Measurements from ENCODE around the gene NHERF2. TPM values are rescaled to one million over a fixed set of nuclear protein-coding genes. Genes with fewer than 3 reads are reported as not detected.
A peak's percentile ranks its signal among the peaks of the same experiment; 100 is the strongest.

NHERF2 gene
- total and polyA plus RNA-seq, 2 of the 4 experiments (the other 2 are of a cell fraction) = 18.6 to 77.8 TPM

DNA sequence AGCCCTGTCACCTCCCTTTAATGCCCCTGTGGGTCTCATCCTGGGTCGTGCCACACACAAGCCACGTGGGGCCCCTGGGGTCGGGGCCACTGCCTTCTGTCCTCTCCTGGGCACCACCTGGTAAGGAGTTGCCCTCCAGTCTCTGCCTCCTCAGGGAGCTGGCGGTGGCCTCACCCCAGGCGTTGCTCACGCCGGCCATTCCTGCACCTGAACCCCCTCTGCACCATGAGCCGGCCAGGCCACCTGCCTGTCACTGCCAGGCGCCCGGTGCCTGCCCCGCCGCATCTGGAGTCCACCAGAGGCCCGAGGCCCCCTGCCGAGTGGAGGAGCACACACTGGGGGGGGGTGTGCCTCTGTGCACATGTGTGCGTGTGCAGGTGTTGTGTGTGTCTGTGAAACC is 10.4 kb downstream of the NHERF2 start:
- Histone ChIP-seq H4K91ac (ENCODE audit: insufficient read depth, low read depth, low read length) (peak overlapping the region; percentile 97), H2BK20ac (ENCODE audit: low read depth, low read length) (peak overlapping the region; percentile 64), H3K9me3 (ENCODE audit: control insufficient read depth, insufficient read depth, low read length) (no peaks in the 10 kb centered on the region), H3K9me1 (ENCODE audit: insufficient read depth, low read length) (peaks cover 19% of the 10 kb centered on the region), H3K27me3 (ENCODE audit: control insufficient read depth, insufficient read depth, low read length) (no peaks in the 10 kb centered on the region), H2AK9ac (replicated peaks; ENCODE audit: low read depth, low read length, poor library complexity) (peak overlapping the region; percentile 98), H3K27ac (ENCODE audit: insufficient read depth, low read length) (peak overlapping the region; percentile 100), H3K4me1 (ENCODE audit: control insufficient read depth, insufficient read depth, low read length) (peaks cover 75% of the 10 kb centered on the region), H3K79me1 (ENCODE audit: low read depth in 1 of 2, low read length in 2 of 2) (peaks cover 19 to 64% of the 10 kb centered on the region in 2 experiments; a peak in 3 of 4 replicates), H3K18ac (ENCODE audit: low read depth, low read length) (no peak overlapping the region; the same call in 1 of the 2 replicates), H3K4me3 (ENCODE audit: insufficient read depth, low read depth, low read length) (no peak overlapping the region), H2AK5ac (ENCODE audit: low read depth, low read length) (peak overlapping the region; percentile 86), H4K5ac (ENCODE audit: low read depth, low read length) (no peak overlapping the region; the same call in 1 of the 2 replicates), H3K9ac (ENCODE audit: low read depth, low read length) (no peak overlapping the region), H3K23ac (ENCODE audit: low read depth, low read length) (no peak overlapping the region), H2BK15ac (ENCODE audit: low read depth, low read length) (peak overlapping the region; percentile 84; the same call in 1 of the 3 replicates), H3K56ac (ENCODE audit: extremely low read depth, insufficient read depth, low read length) (no peak overlapping the region), H2BK120ac (ENCODE audit: low read depth, low read length) (peak overlapping the region; percentile 94), H3K36me3 (ENCODE audit: control insufficient read depth, insufficient read depth, low read length) (peaks cover 32% of the 10 kb centered on the region), H2BK5ac (ENCODE audit: low read depth, low read length, poor library complexity, severe bottlenecking) (peak overlapping the region; percentile 98), H4K8ac (ENCODE audit: low read depth in 2 of 2, low read length in 2 of 2) (peak overlapping the region in 1 of 2 experiments; percentile 33; a peak in 1 of 4 replicates), H3K4me2 (ENCODE audit: low read depth, low read length) (no peak overlapping the region), H3K4ac (ENCODE audit: low read depth, low read length) (peak overlapping the region; percentile 92), H2AFZ (replicated peaks; ENCODE audit: low read length, poor library complexity) (no peak overlapping the region), H4K20me1 (ENCODE audit: insufficient read depth, low read length) (no peaks in the 10 kb centered on the region), H3K14ac (replicated peaks; ENCODE audit: low read depth, low read length) (no peak overlapping the region)
- DNase-seq (no peak), ATAC-seq (ENCODE audit: low read depth) (no peak)
- dilution Hi-C loops (cut with HindIII; ENCODE audit: low sequenced_read_pairs, unreplicated experiment) = no loop called here
- POLR2A ChIA-PET (ENCODE audit: unreplicated experiment) = no interaction called here
- no peak for TF ChIP-seq RAD21 (IDR thresholded peaks at IDR 0.05; ENCODE audit: low read length)
- TF ChIP-seq MAZ (IDR thresholded peaks at IDR 0.05; ENCODE audit: borderline replicate concordance, low read depth, low read length) = no peak
- TF ChIP-seq MXI1 (IDR thresholded peaks at IDR 0.05; ENCODE audit: borderline replicate concordance, low read depth, low read length) = no peak
- no peak for TF ChIP-seq CHD1 (IDR thresholded peaks at IDR 0.05; ENCODE audit: low read depth, low read length)
- TF ChIP-seq, protein P1, sequence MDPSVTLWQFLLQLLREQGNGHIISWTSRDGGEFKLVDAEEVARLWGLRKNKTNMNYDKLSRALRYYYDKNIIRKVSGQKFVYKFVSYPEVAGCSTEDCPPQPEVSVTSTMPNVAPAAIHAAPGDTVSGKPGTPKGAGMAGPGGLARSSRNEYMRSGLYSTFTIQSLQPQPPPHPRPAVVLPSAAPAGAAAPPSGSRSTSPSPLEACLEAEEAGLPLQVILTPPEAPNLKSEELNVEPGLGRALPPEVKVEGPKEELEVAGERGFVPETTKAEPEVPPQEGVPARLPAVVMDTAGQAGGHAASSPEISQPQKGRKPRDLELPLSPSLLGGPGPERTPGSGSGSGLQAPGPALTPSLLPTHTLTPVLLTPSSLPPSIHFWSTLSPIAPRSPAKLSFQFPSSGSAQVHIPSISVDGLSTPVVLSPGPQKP (IDR thresholded peaks at IDR 0.05; ENCODE audit: borderline replicate concordance, low read depth, low read length) = no peak
- no peak for TF ChIP-seq NFE2L2 (IDR thresholded peaks at IDR 0.05; ENCODE audit: low read depth, low read length)
- no peak for TF ChIP-seq POLR2A (IDR thresholded peaks at IDR 0.05; ENCODE audit: low read depth, low read length)
- TF ChIP-seq RFX5 (IDR thresholded peaks at IDR 0.05; ENCODE audit: low read depth, low read length) = no peak
- TF ChIP-seq RCOR1 (IDR thresholded peaks at IDR 0.05; ENCODE audit: insufficient replicate concordance, low read length) = no peak
- no peak for TF ChIP-seq CEBPB (IDR thresholded peaks at IDR 0.05; ENCODE audit: low read depth, low read length)
- TF ChIP-seq BHLHE40 (IDR thresholded peaks at IDR 0.05; ENCODE audit: low read depth, low read length) = no peak
- no peak for TF ChIP-seq MAFK (IDR thresholded peaks at IDR 0.05; ENCODE audit: low read depth, low read length)
- TF ChIP-seq, protein P2, sequence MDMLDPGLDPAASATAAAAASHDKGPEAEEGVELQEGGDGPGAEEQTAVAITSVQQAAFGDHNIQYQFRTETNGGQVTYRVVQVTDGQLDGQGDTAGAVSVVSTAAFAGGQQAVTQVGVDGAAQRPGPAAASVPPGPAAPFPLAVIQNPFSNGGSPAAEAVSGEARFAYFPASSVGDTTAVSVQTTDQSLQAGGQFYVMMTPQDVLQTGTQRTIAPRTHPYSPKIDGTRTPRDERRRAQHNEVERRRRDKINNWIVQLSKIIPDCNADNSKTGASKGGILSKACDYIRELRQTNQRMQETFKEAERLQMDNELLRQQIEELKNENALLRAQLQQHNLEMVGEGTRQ (IDR thresholded peaks at IDR 0.05; ENCODE audit: low read depth, low read length) = no peak
- TF ChIP-seq, protein P3, sequence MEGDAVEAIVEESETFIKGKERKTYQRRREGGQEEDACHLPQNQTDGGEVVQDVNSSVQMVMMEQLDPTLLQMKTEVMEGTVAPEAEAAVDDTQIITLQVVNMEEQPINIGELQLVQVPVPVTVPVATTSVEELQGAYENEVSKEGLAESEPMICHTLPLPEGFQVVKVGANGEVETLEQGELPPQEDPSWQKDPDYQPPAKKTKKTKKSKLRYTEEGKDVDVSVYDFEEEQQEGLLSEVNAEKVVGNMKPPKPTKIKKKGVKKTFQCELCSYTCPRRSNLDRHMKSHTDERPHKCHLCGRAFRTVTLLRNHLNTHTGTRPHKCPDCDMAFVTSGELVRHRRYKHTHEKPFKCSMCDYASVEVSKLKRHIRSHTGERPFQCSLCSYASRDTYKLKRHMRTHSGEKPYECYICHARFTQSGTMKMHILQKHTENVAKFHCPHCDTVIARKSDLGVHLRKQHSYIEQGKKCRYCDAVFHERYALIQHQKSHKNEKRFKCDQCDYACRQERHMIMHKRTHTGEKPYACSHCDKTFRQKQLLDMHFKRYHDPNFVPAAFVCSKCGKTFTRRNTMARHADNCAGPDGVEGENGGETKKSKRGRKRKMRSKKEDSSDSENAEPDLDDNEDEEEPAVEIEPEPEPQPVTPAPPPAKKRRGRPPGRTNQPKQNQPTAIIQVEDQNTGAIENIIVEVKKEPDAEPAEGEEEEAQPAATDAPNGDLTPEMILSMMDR (conservative IDR thresholded peaks at IDR 0.05; ENCODE audit: low read depth, low read length) = no peak
- no peak for TF ChIP-seq FOS (IDR thresholded peaks at IDR 0.05; ENCODE audit: low read depth, low read length)
- no peak for TF ChIP-seq SMC3 (IDR thresholded peaks at IDR 0.05; ENCODE audit: low read depth, low read length)
- intact Hi-C loops (cut with micrococcal nuclease) = no loop called here
- no CpG with 5 or more reads among the region's 15 CpGs for WGBS, 2 experiments (ENCODE audit: extremely low coverage in 2 of 2, insufficient read length in 1 of 2)
- CTCF ChIA-PET = interaction anchor here (1.0 kb wide), 1 partner anchor 15 kb away, joined by 3 read pairs; no protein-coding TSS in a partner anchor
- in situ Hi-C loops (cut with MboI; ENCODE audit: low sequenced_read_pairs) = no loop called here
- no TSS peak for BruUV-seq (replicated peaks)
